Suprapubic skin (tissue), 4 donors: ENCODE results near the gene KCNK1.

ENCODE experiments used
- CTCF ChIP-seq, 2 donors: fragments of 200-600 bp in 1 of 2; fragments of 450-650 bp in 1 of 2; sonication (generic) in 1 of 2; IDR thresholded peaks; one replicate each; pipeline ENCODE4 v1.5.1; 2016 to 2019; ENCODE audit warnings: antibody characterized with exemption in 2 of 2, mild to moderate bottlenecking in 1 of 2, moderate library complexity in 1 of 2
- POLR2A ChIP-seq, 2 donors: fragments of 450-650 bp; IDR thresholded peaks; one replicate each; pipeline ENCODE4 v1.6.1; 2017; ENCODE audit warnings: antibody characterized with exemption in 2 of 2, mild to moderate bottlenecking in 2 of 2, moderate library complexity in 2 of 2
- POLR2AphosphoS5 ChIP-seq, 3 donors: sonication (generic); formaldehyde crosslinking; IDR thresholded peaks; one replicate each; pipeline ENCODE4 v1.6.1; 2017; ENCODE audit warnings: antibody characterized with exemption in 3 of 3

- TF ChIP-seq POLR2A (IDR thresholded peaks at IDR 0.05) (no peak), POLR2AphosphoS5 (IDR thresholded peaks at IDR 0.05) (no peak), CTCF (IDR thresholded peaks at IDR 0.05) (no peak)
These were observed 37.8 kb downstream of the KCNK1 start for GRCh38 chr1:233651563-233652233.
